Measurements from ENCODE around the gene CAPRIN2. TPM values are rescaled to one million over a fixed set of nuclear protein-coding genes. Genes with fewer than 3 reads are reported as not detected.
A peak's percentile ranks its signal among the peaks of the same experiment; 100 is the strongest.

CAPRIN2 gene
- total RNA-seq, 6 experiments from 2014 or later: 5.7 to 11.5 (median 8.5) TPM

- 0% methylated on average over 30 of the region's 71 CpGs for WGBS (ENCODE audit: insufficient coverage, low coverage, low lambda C conversion rate, missing lambda C conversion rate)
- Histone ChIP-seq H3K4me3 (peak within 1 kb of the TSS; percentile 89 to 98 (median 94)), H3K27me3 (no peaks in the 10 kb centered on the region), H3K4me1 (peaks cover 0 to 12% (median 2%) of the 10 kb centered on the region in 4 donors), H3K27ac (peak within 1 kb of the TSS; percentile 66 to 78 (median 71)), H3K9me3 (no peaks in the 10 kb centered on the region), H3K36me3 (no peaks in the 10 kb centered on the region)
- ATAC-seq: peak; percentile 97 to 99 (median 98)
- peak; percentile 93 to 96 (median 96) for DNase-seq
- intact Hi-C loops (cut with DNase I): no loop called here
- TF ChIP-seq POLR2A (IDR thresholded peaks at IDR 0.05) (peak; percentile 7), CTCF (IDR thresholded peaks at IDR 0.05) (peak in 1 of 4 donors; percentile 5)
These were observed 59.3 kb downstream of the CAPRIN2 start, which contains the start of gene IPO8 for GRCh38 chr12:30695199-30696102. Gene IPO8 (minus strand): TSS chr12:30695869. CDS start chr12:30695647, 222 bp downstream.

GRCh38 chr12:30694412-30695198 lies 60.1 kb downstream of the CAPRIN2 start:
- peak overlapping the region; percentile 89 to 98 (median 94) for H3K4me3 ChIP-seq
- peaks cover 0 to 12% (median 2%) of the 10 kb centered on the region in 4 donors for H3K4me1 ChIP-seq
- H3K27ac ChIP-seq: peak overlapping the region; percentile 66 to 78 (median 71)
- H3K36me3 ChIP-seq: no peaks in the 10 kb centered on the region
- 5% methylated on average over 15 of the region's 16 CpGs for WGBS (ENCODE audit: insufficient coverage, low coverage, low lambda C conversion rate, missing lambda C conversion rate)
- H3K9me3 ChIP-seq: no peaks in the 10 kb centered on the region
- DNase-seq (peak; percentile 64 to 75 (median 69)), ATAC-seq (peak; percentile 60 to 76 (median 75))
- intact Hi-C loops (cut with DNase I): no loop called here
- TF ChIP-seq CTCF (IDR thresholded peaks at IDR 0.05): no peak
- no peak for TF ChIP-seq POLR2A (IDR thresholded peaks at IDR 0.05)
- no peaks in the 10 kb centered on the region for H3K27me3 ChIP-seq

- Histone ChIP-seq H3K4me3 (no peak overlapping the region), H3K4me1 (peaks cover 0 to 12% (median 2%) of the 10 kb centered on the region in 4 donors), H3K9me3 (no peaks in the 10 kb centered on the region), H3K27ac (no peak overlapping the region), H3K36me3 (no peaks in the 10 kb centered on the region), H3K27me3 (no peaks in the 10 kb centered on the region)
- TF ChIP-seq CTCF (IDR thresholded peaks at IDR 0.05) (no peak), POLR2A (IDR thresholded peaks at IDR 0.05) (no peak)
- ATAC-seq (no peak), DNase-seq (no peak)
- WGBS (ENCODE audit: insufficient coverage, low coverage, low lambda C conversion rate, missing lambda C conversion rate): 80% methylated on average over 4 of the region's 5 CpGs
- intact Hi-C loops (cut with DNase I): no loop called here
These were observed 62.3 kb downstream of the CAPRIN2 start for GRCh38 chr12:30692470-30692869.

- intact Hi-C loops (cut with DNase I): no loop called here
- H3K27ac ChIP-seq: no peak overlapping the region
- WGBS (ENCODE audit: insufficient coverage, low coverage, low lambda C conversion rate, missing lambda C conversion rate): 66% methylated on average over 3 of the region's 4 CpGs
- no peaks in the 10 kb centered on the region for H3K27me3 ChIP-seq
- H3K4me3 ChIP-seq: no peak overlapping the region
- no peaks in the 10 kb centered on the region for H3K9me3 ChIP-seq
- peaks cover 0 to 12% (median 2%) of the 10 kb centered on the region in 4 donors for H3K4me1 ChIP-seq
- TF ChIP-seq CTCF (IDR thresholded peaks at IDR 0.05) (no peak), POLR2A (IDR thresholded peaks at IDR 0.05) (no peak)
- H3K36me3 ChIP-seq: no peaks in the 10 kb centered on the region
- ATAC-seq: no peak
- DNase-seq: no peak
These were observed 63.5 kb downstream of the CAPRIN2 start for GRCh38 chr12:30691122-30691879.
